SK-N-SH (cell line): ENCODE measurements around the gene EMP2. TPM values are rescaled to one million over a fixed set of nuclear protein-coding genes. Genes with fewer than 3 reads are reported as not detected.

Experiments used
- CTCF ChIA-PET: fragments of 300-600, 350-600 bp; formaldehyde crosslinking; extraction: SDS; loops from one replicate; lab custom pipeline; 2021; lab: Yijun Ruan, JAX
- POLR2A ChIA-PET: fragments of 350-600 bp; sonication (Branson Sonifier 250); formaldehyde crosslinking; extraction: SDS; loops from one replicate; lab custom pipeline; 2020; ENCODE audit warnings: antibody characterized with exemption, inconsistent platforms; lab: Yijun Ruan, JAX
- DNase-seq: peaks from one replicate; pipeline ENCODE4 v3.0.0; 2012
- H2AFZ ChIP-seq: fragments of 200-600 bp; sonication (generic); 2 replicates; pipeline ENCODE4 v1.8.1; 2016; ENCODE audit warnings: antibody characterized with exemption, mild to moderate bottlenecking, low read depth
- H3F3A ChIP-seq: fragments of 200-600 bp; sonication (generic); replicated peaks from 2 replicates; pipeline ENCODE3; 2016; ENCODE audit warnings: antibody characterized with exemption, mild to moderate bottlenecking; ENCODE audit not compliant: insufficient read depth
- H3K27ac ChIP-seq, 2 experiments: fragments of 200-500 bp in 1 of 2; fragments of 200-600 bp in 1 of 2; sonication (Bioruptor generic) in 1 of 2; sonication (generic), shearing (Covaris generic) in 1 of 2; 2 replicates each; pipeline versions ENCODE4 v1.5.1 to v1.6.1; 2014 to 2016; ENCODE audit warnings: low read depth in 2 of 2, inconsistent platforms in 1 of 2, low read length in 1 of 2, mild to moderate bottlenecking in 1 of 2, mixed read lengths in 1 of 2
- H3K27me3 ChIP-seq: fragments of 200-600 bp; sonication (generic), shearing (Covaris generic); 2 replicates; pipeline ENCODE4 v1.6.1; 2016; ENCODE audit warnings: mixed run types; ENCODE audit not compliant: insufficient read depth
- H3K36me3 ChIP-seq, 2 experiments: fragments of 200-500 bp in 1 of 2; fragments of 200-600 bp in 1 of 2; sonication (Bioruptor generic) in 1 of 2; sonication (generic) in 1 of 2; replicated peaks in 1 of 2; 2 replicates each; pipeline versions ENCODE3 to v1.5.1; 2014 to 2016; ENCODE audit warnings: low read length in 1 of 2, mild to moderate bottlenecking in 1 of 2; ENCODE audit not compliant: insufficient read depth in 2 of 2, control insufficient read depth in 1 of 2
- H3K4me1 ChIP-seq, 2 experiments: fragments of 200-500 bp in 1 of 2; fragments of 200-600 bp in 1 of 2; sonication (Bioruptor generic) in 1 of 2; sonication (generic), shearing (Covaris generic) in 1 of 2; 2 replicates each; pipeline versions ENCODE4 v1.5.1 to v1.6.1; 2014 to 2016; ENCODE audit warnings: low read depth in 1 of 2, low read length in 1 of 2, mixed run types in 1 of 2; ENCODE audit not compliant: insufficient read depth in 2 of 2, control insufficient read depth in 1 of 2
- H3K4me2 ChIP-seq: fragments of 200-600 bp; sonication (generic), shearing (Covaris generic); 2 replicates; pipeline ENCODE4 v1.6.1; 2017; ENCODE audit warnings: mixed run types
- H3K4me3 ChIP-seq, 2 experiments: fragments of 200-500 bp in 1 of 2; fragments of 200-600 bp in 1 of 2; sonication (Bioruptor generic) in 1 of 2; sonication (generic), shearing (Covaris generic) in 1 of 2; 2 replicates each; pipeline versions ENCODE4 v1.5.1 to v1.8.1; 2014 to 2016; ENCODE audit warnings: low read depth in 2 of 2, inconsistent platforms in 1 of 2, low read length in 1 of 2, mild to moderate bottlenecking in 1 of 2, mixed read lengths in 1 of 2, moderate library complexity in 1 of 2
- H3K79me2 ChIP-seq: fragments of 200-600 bp; sonication (generic); 2 replicates; pipeline ENCODE4 v1.8.1; 2017; ENCODE audit warnings: mild to moderate bottlenecking; ENCODE audit not compliant: insufficient read depth
- H3K9ac ChIP-seq: fragments of 200-600 bp; sonication (generic); 2 replicates; pipeline ENCODE4 v1.6.1; 2017; ENCODE audit warnings: mixed run types
- H3K9me2 ChIP-seq: fragments of 200-600 bp; sonication (generic); 2 replicates; pipeline ENCODE4 v1.6.1; 2017; ENCODE audit warnings: mixed run types
- H3K9me3 ChIP-seq: fragments of 200-600 bp; sonication (generic); 2 replicates; pipeline ENCODE4 v1.6.1; 2017; ENCODE audit warnings: mixed run types, mild to moderate bottlenecking, moderate library complexity
- H4K20me1 ChIP-seq: fragments of 200-600 bp; sonication (generic); 2 replicates; pipeline ENCODE4 v1.6.1; 2017; ENCODE audit warnings: mild to moderate bottlenecking, mixed run types; ENCODE audit not compliant: insufficient read depth
- CHD2 ChIP-seq: fragments of 150-350 bp; IDR thresholded peaks from 2 replicates; pipeline ENCODE4 v1.6.1; 2018; ENCODE audit warnings: low read length; ENCODE audit not compliant: partially characterized antibody
- ELF1 ChIP-seq: IDR thresholded peaks from 2 replicates; pipeline ENCODE4 v1.4.0; 2012
- EP300 ChIP-seq, 2 experiments: IDR thresholded peaks; 2 replicates each; pipeline versions ENCODE4 v1.4.0 to v1.6.1; 2012; ENCODE audit warnings: borderline replicate concordance in 1 of 2, low read depth in 1 of 2, low read length in 1 of 2
- EZH2phosphoT487 ChIP-seq: fragments of 200-600 bp; sonication (generic); IDR thresholded peaks from 2 replicates; pipeline ENCODE4 v1.6.1; 2017; ENCODE audit warnings: low read depth, mixed run types, mild to moderate bottlenecking, antibody characterized with exemption, moderate library complexity, borderline replicate concordance
- FOXM1 ChIP-seq: IDR thresholded peaks from 2 replicates; pipeline ENCODE4 v1.4.0; 2012; ENCODE audit warnings: low read depth, mild to moderate bottlenecking
- GABPA ChIP-seq: IDR thresholded peaks from 2 replicates; pipeline ENCODE4 v1.4.0; 2012; ENCODE audit warnings: low read depth, mild to moderate bottlenecking
- JUND ChIP-seq: IDR thresholded peaks from 2 replicates; pipeline ENCODE4 v1.4.0; 2012
- RAD21 ChIP-seq: IDR thresholded peaks from 2 replicates; pipeline ENCODE4 v1.6.1; 2012; ENCODE audit warnings: mild to moderate bottlenecking, low read length
- RCOR1 ChIP-seq: fragments of 150-350 bp; IDR thresholded peaks from 2 replicates; pipeline ENCODE4 v1.6.1; 2017; ENCODE audit warnings: antibody characterized with exemption, low read length
- SMC3 ChIP-seq: IDR thresholded peaks from 2 replicates; pipeline ENCODE4 v1.6.1; 2012; ENCODE audit warnings: low read depth, low read length, improper control_type of control experiment
- TAF1 ChIP-seq: IDR thresholded peaks from 2 replicates; pipeline ENCODE4 v1.6.1; 2012; ENCODE audit warnings: low read depth, mild to moderate bottlenecking, low read length, moderate library complexity, borderline replicate concordance
- TEAD4 ChIP-seq: IDR thresholded peaks from 2 replicates; pipeline ENCODE4 v1.4.0; 2012; ENCODE audit warnings: mild to moderate bottlenecking, borderline replicate concordance; ENCODE audit not compliant: insufficient read depth
- WGBS: methylation state at CpG from one replicate; pipeline ENCODE4 v1.1.6; 2017; ENCODE audit warnings: low lambda C conversion rate; 5-methylcytosine and 5-hydroxymethylcytosine counted together
- polyA plus RNA-seq, 3 experiments: library from polyadenylated mRNA; depleted of rRNA; stranded (reverse); fragments of >200 nt; gene quantifications; 2 replicates each; pipeline ENCODE4 v1.2.3, GENCODE V29; 2012
- TF ChIP-seq, protein P1 (sequence below): IDR thresholded peaks from 2 replicates; pipeline ENCODE4; 2012
- TF ChIP-seq, protein P2 (sequence below): IDR thresholded peaks from 2 replicates; pipeline ENCODE4 v1.6.1; 2012; ENCODE audit warnings: mild to moderate bottlenecking, low read depth, low read length, moderate library complexity
- TF ChIP-seq, protein P3 (sequence below): IDR thresholded peaks from 2 replicates; pipeline ENCODE4 v1.4.0; 2012; ENCODE audit warnings: low read depth, borderline replicate concordance
- TF ChIP-seq, protein P4 (sequence below): fragments of 150-350 bp; IDR thresholded peaks from 2 replicates; pipeline ENCODE4 v1.6.1; 2016; ENCODE audit warnings: mild to moderate bottlenecking, low read depth, low read length

Gene EMP2
- polyA plus RNA-seq, 1 of the 3 experiments (the other 2 are of a cell fraction): 4.3 TPM

DNA sequence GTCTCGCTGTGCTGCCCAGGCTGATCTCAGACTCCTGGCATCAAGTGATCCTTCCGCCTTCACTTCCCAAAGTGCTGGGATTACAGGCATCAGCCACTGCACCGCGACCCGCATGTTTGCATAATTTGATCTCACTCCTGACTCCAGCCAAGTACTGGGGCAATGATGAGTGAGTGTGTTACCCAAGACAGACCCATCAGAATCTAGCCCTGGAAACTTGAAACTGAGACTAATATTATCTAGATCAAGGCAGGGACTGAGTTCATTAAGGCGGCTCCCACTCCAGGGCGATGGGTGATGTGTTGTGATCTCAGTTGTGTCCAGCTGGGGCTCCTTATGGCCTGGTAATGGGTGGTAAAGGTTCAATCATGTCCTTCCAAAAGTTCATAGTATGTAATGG, 53.4 kb downstream of the EMP2 start:
- no peak overlapping the region for H3K4me2 ChIP-seq
- no peak overlapping the region for H3K27ac ChIP-seq
- 98% methylated on average over 5 of the region's 7 CpGs for WGBS
- H3K4me3 ChIP-seq: no peak overlapping the region
- CTCF ChIA-PET: interaction anchor here (1.0 to 2.3 kb wide), 2 partner anchors 12 to 392 kb away, joined by 4 to 5 read pairs; no protein-coding TSS in a partner anchor
- no peaks in the 10 kb centered on the region for H4K20me1 ChIP-seq
- no peaks in the 10 kb centered on the region for H3K9me3 ChIP-seq
- H3F3A ChIP-seq: no peaks in the 10 kb centered on the region
- no peaks in the 10 kb centered on the region for H3K9me2 ChIP-seq
- POLR2A ChIA-PET: no interaction called here
- no peak overlapping the region for H3K9ac ChIP-seq
- DNase-seq: no peak
- H3K79me2 ChIP-seq: no peaks in the 10 kb centered on the region
- TF ChIP-seq, protein P1, sequence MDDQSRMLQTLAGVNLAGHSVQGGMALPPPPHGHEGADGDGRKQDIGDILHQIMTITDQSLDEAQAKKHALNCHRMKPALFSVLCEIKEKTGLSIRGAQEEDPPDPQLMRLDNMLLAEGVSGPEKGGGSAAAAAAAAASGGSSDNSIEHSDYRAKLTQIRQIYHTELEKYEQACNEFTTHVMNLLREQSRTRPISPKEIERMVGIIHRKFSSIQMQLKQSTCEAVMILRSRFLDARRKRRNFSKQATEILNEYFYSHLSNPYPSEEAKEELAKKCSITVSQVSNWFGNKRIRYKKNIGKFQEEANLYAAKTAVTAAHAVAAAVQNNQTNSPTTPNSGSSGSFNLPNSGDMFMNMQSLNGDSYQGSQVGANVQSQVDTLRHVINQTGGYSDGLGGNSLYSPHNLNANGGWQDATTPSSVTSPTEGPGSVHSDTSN: no peak
- no peak for TF ChIP-seq CHD2
- TF ChIP-seq TAF1: no peak
- no peak for TF ChIP-seq SMC3
- TF ChIP-seq, protein P2, sequence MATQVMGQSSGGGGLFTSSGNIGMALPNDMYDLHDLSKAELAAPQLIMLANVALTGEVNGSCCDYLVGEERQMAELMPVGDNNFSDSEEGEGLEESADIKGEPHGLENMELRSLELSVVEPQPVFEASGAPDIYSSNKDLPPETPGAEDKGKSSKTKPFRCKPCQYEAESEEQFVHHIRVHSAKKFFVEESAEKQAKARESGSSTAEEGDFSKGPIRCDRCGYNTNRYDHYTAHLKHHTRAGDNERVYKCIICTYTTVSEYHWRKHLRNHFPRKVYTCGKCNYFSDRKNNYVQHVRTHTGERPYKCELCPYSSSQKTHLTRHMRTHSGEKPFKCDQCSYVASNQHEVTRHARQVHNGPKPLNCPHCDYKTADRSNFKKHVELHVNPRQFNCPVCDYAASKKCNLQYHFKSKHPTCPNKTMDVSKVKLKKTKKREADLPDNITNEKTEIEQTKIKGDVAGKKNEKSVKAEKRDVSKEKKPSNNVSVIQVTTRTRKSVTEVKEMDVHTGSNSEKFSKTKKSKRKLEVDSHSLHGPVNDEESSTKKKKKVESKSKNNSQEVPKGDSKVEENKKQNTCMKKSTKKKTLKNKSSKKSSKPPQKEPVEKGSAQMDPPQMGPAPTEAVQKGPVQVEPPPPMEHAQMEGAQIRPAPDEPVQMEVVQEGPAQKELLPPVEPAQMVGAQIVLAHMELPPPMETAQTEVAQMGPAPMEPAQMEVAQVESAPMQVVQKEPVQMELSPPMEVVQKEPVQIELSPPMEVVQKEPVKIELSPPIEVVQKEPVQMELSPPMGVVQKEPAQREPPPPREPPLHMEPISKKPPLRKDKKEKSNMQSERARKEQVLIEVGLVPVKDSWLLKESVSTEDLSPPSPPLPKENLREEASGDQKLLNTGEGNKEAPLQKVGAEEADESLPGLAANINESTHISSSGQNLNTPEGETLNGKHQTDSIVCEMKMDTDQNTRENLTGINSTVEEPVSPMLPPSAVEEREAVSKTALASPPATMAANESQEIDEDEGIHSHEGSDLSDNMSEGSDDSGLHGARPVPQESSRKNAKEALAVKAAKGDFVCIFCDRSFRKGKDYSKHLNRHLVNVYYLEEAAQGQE: no peak
- TF ChIP-seq GABPA: no peak
- TF ChIP-seq RAD21: no peak
- no peak for TF ChIP-seq ELF1
- TF ChIP-seq, protein P3, sequence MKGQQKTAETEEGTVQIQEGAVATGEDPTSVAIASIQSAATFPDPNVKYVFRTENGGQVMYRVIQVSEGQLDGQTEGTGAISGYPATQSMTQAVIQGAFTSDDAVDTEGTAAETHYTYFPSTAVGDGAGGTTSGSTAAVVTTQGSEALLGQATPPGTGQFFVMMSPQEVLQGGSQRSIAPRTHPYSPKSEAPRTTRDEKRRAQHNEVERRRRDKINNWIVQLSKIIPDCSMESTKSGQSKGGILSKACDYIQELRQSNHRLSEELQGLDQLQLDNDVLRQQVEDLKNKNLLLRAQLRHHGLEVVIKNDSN: no peak
- TF ChIP-seq EZH2phosphoT487: no peak
- no peak for TF ChIP-seq FOXM1
- TF ChIP-seq JUND: no peak
- no peak for TF ChIP-seq RCOR1
- TF ChIP-seq EP300 (IDR thresholded peaks at IDR 0.05; ENCODE audit: borderline replicate concordance in 1 of 2, low read depth in 1 of 2, low read length in 1 of 2): no peak
- TF ChIP-seq, protein P4, sequence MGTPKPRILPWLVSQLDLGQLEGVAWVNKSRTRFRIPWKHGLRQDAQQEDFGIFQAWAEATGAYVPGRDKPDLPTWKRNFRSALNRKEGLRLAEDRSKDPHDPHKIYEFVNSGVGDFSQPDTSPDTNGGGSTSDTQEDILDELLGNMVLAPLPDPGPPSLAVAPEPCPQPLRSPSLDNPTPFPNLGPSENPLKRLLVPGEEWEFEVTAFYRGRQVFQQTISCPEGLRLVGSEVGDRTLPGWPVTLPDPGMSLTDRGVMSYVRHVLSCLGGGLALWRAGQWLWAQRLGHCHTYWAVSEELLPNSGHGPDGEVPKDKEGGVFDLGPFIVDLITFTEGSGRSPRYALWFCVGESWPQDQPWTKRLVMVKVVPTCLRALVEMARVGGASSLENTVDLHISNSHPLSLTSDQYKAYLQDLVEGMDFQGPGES: no peak
- no peak for TF ChIP-seq TEAD4
- TF ChIP-seq, all 33 proteins: peak for 0
- Histone ChIP-seq H3K4me1 (no peaks in the 10 kb centered on the region), H3K36me3 (no peaks in the 10 kb centered on the region), H3K27me3 (no peaks in the 10 kb centered on the region), H2AFZ (no peak overlapping the region)
